ENCODE results near the gene TSEN34.
A peak's percentile ranks its signal among the peaks of the same experiment; 100 is the strongest.

Gene TSEN34

DNA sequence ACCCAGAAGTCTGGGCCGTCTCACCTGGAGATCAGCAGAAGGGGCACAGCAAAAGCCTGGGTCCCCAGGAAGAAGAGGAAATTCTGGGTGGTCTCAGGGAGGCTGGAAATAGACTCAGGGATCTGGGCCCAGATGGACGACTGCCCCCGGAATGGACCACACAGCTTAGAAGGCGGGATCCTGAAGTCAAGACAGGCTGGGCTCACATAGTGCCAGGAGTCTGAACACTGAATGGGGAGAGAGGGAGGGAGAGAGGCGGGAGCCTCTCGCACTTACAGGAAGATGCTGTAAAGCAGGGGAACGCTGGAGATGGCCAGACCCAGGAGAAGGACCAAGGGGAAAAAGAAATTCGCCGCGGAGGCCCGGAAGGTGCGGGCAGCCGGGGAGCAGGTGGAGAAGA, 30.3 kb upstream of the TSEN34 start:
- DNase-seq (ENCODE audit: low read depth): no peak
- in situ Hi-C loops (cut with HindIII; ENCODE audit: low sequenced_read_pairs): no loop called here
- H3K4me3 ChIP-seq (ENCODE audit: low read depth, low read length): peak overlapping the region; percentile 67
- TF ChIP-seq CTCF (IDR thresholded peaks at IDR 0.05; ENCODE audit: low read depth, low read length, missing control alignments): no peak

- in situ Hi-C loops (cut with HindIII; ENCODE audit: low sequenced_read_pairs): no loop called here
- TF ChIP-seq CTCF (IDR thresholded peaks at IDR 0.05; ENCODE audit: low read depth, low read length, missing control alignments): no peak
- DNase-seq (ENCODE audit: low read depth): no peak
- peak overlapping the region; percentile 34 for H3K4me3 ChIP-seq (ENCODE audit: low read depth, low read length)
Observed at GRCh38 chr19:54162241-54162805, 28.8 kb upstream of the TSEN34 start.

GRCh38 chr19:54162884-54163283, 28.2 kb upstream of the TSEN34 start:
- H3K4me3 ChIP-seq (ENCODE audit: low read depth, low read length): no peak overlapping the region

GRCh38 chr19:54164369-54165068, 26.6 kb upstream of the TSEN34 start:
- no peak overlapping the region for H3K4me3 ChIP-seq (ENCODE audit: low read depth, low read length)
- no peak for TF ChIP-seq CTCF (IDR thresholded peaks at IDR 0.05; ENCODE audit: low read depth, low read length, missing control alignments)
- no peak for DNase-seq (ENCODE audit: low read depth)
- in situ Hi-C loops (cut with HindIII; ENCODE audit: low sequenced_read_pairs): no loop called here

More at GRCh38 chr19:54162884-54163283, 28.2 kb upstream of the TSEN34 start:
- TF ChIP-seq CTCF (IDR thresholded peaks at IDR 0.05; ENCODE audit: low read depth, low read length, missing control alignments): no peak
- in situ Hi-C loops (cut with HindIII; ENCODE audit: low sequenced_read_pairs): no loop called here
- no peak for DNase-seq (ENCODE audit: low read depth)

GRCh38 chr19:54165222-54165621, 25.9 kb upstream of the TSEN34 start:
- H3K4me3 ChIP-seq (ENCODE audit: low read depth, low read length): no peak overlapping the region
- no peak for TF ChIP-seq CTCF (IDR thresholded peaks at IDR 0.05; ENCODE audit: low read depth, low read length, missing control alignments)
- DNase-seq (ENCODE audit: low read depth): no peak
- in situ Hi-C loops (cut with HindIII; ENCODE audit: low sequenced_read_pairs): no loop called here

GRCh38 chr19:54168174-54168917, 22.8 kb upstream of the TSEN34 start:
- DNase-seq (ENCODE audit: low read depth): peak; percentile 69
- no peak overlapping the region for H3K4me3 ChIP-seq (ENCODE audit: low read depth, low read length)
- in situ Hi-C loops (cut with HindIII; ENCODE audit: low sequenced_read_pairs): no loop called here
- TF ChIP-seq CTCF (IDR thresholded peaks at IDR 0.05; ENCODE audit: low read depth, low read length, missing control alignments): peak; percentile 85

All from astrocyte of the cerebellum (primary cell).